A673 (cell line): ENCODE data around the gene STK40.

Experiments
- CTCF ChIP-seq: fragments of 300-800, 200-600 bp; sonication (generic); conservative IDR thresholded peaks from 2 replicates; pipeline ENCODE4 v1.5.1; 2017; ENCODE audit warnings: low read depth, mild to moderate bottlenecking, antibody characterized with exemption, low read length, moderate library complexity, mixed read lengths
- EZH2 ChIP-seq: fragments of 200-600 bp; sonication (generic); IDR thresholded peaks from 2 replicates; pipeline ENCODE4 v1.6.1; 2017; ENCODE audit warnings: borderline replicate concordance, low read depth, mild to moderate bottlenecking, mixed read lengths, antibody characterized with exemption, low read length; ENCODE audit not compliant: poor library complexity, severe bottlenecking

GRCh38 chr1:36306902-36307456 lies 78.7 kb downstream of the STK40 start:
- TF ChIP-seq CTCF, result no peak
- TF ChIP-seq EZH2, result no peak
